HepG2 (cell line): ENCODE measurements around the gene RMI2. TPM values are rescaled to one million over a fixed set of nuclear protein-coding genes. Genes with fewer than 3 reads are reported as not detected.
A peak's percentile ranks its signal among the peaks of the same experiment; 100 is the strongest.

Source experiments
- ATAC-seq: fragments of 200-7000 bp; cut with Tn5 transposase; 3 replicates; pipeline ENCODE4 v1.9.1; 2020; ENCODE audit warnings: mild to moderate bottlenecking, moderate library complexity
- BruUV-seq: library from RNA; stranded (reverse); fragments of 400-500 nt; replicated peaks from 2 replicates; lab custom pipeline; 2021; lab: Mats Ljungman, UMichigan
- CTCF ChIA-PET: fragments of 300-600 bp; formaldehyde crosslinking; extraction: SDS; loops from one replicate; lab custom pipeline; 2021; ENCODE audit warnings: low total read pairs, inconsistent platforms, low intra/inter-chr PET ratio; lab: Yijun Ruan, JAX
- POLR2A ChIA-PET: fragments of 350-600 bp; sonication (Branson Sonifier 250); formaldehyde crosslinking; loops from one replicate; lab custom pipeline; 2020; ENCODE audit warnings: antibody characterized with exemption, inconsistent platforms; lab: Yijun Ruan, JAX
- DNase-seq: peaks from one replicate; pipeline ENCODE4 v3.0.0-alpha.2; 2015; ENCODE audit warnings: low spot score
- FAIRE-seq: peaks from 3 replicates; lab custom pipeline; 2011; peaks lifted over from hg19 to GRCh38; lab: Jason Lieb, UNC
- H2AFZ ChIP-seq: one replicate; pipeline ENCODE4 v1.6.1; 2011; ENCODE audit warnings: low read length, inconsistent platforms
- H3K27ac ChIP-seq: fragments of 300-600 bp; 3 replicates; pipeline ENCODE4 v1.8.0; 2011; ENCODE audit warnings: mixed run types, mild to moderate bottlenecking, mixed read lengths, low read length, inconsistent platforms; ENCODE audit not compliant: insufficient read depth; ENCODE audit errors: extremely low read length
- H3K27me3 ChIP-seq, 2 experiments: fragments of 200-600 bp in 1 of 2; 2 replicates in 1 of 2; 3 replicates in 1 of 2; pipeline versions ENCODE4 v1.6.0 to v1.8.0; 2011; ENCODE audit warnings: low read length in 2 of 2, mild to moderate bottlenecking in 2 of 2, moderate library complexity in 2 of 2, inconsistent platforms in 1 of 2; ENCODE audit not compliant: insufficient read depth in 2 of 2, control insufficient read depth in 1 of 2
- H3K36me3 ChIP-seq, 2 experiments: fragments of 200-600 bp in 1 of 2; replicated peaks in 1 of 2; 2 replicates in 1 of 2; 3 replicates in 1 of 2; pipeline versions ENCODE4 v1.5.1 to v1.8.0; 2011; ENCODE audit warnings: low read length in 2 of 2, inconsistent platforms in 1 of 2; ENCODE audit not compliant: insufficient read depth in 2 of 2, control insufficient read depth in 1 of 2
- H3K4me1 ChIP-seq: 2 replicates; pipeline ENCODE4 v1.5.1; 2012; ENCODE audit warnings: low read length, inconsistent platforms; ENCODE audit not compliant: insufficient read depth
- H3K4me2 ChIP-seq: 2 replicates; pipeline ENCODE4 v1.6.0; 2011; ENCODE audit warnings: low read depth, low read length, inconsistent platforms
- H3K4me3 ChIP-seq, 3 experiments: fragments of 200-600 bp in 1 of 3; sonication (generic), shearing (Covaris generic) in 1 of 3; replicated peaks in 1 of 3; 2 replicates each; pipeline ENCODE4 v1.5.1; 2011 to 2016; ENCODE audit warnings: low read length in 3 of 3, inconsistent platforms in 2 of 3, low read depth in 2 of 3, mild to moderate bottlenecking in 2 of 3, control low read depth in 1 of 3, mixed read lengths in 1 of 3; ENCODE audit not compliant: insufficient read depth in 1 of 3
- H3K79me2 ChIP-seq: one replicate; pipeline ENCODE4 v1.6.1; 2011; ENCODE audit warnings: low read length, inconsistent platforms; ENCODE audit not compliant: insufficient read depth
- H3K9ac ChIP-seq: 2 replicates; pipeline ENCODE4 v1.6.0; 2011; ENCODE audit warnings: mild to moderate bottlenecking, low read depth, low read length, inconsistent platforms; ENCODE audit not compliant: insufficient read depth
- H3K9me3 ChIP-seq: 2 replicates; pipeline ENCODE4 v1.5.1; 2012; ENCODE audit warnings: mild to moderate bottlenecking, low read length
- H4K20me1 ChIP-seq: 2 replicates; pipeline ENCODE4 v1.6.0; 2011; ENCODE audit warnings: inconsistent platforms, mild to moderate bottlenecking, low read length, moderate library complexity; ENCODE audit not compliant: insufficient read depth
- ARNTL ChIP-seq: sonication (generic); formaldehyde crosslinking; IDR thresholded peaks from 2 replicates; pipeline ENCODE4 v1.4.0; 2020; ENCODE audit warnings: mild to moderate bottlenecking, missing genetic modification reagents
- BCLAF1 ChIP-seq: fragments of 450-650 bp; IDR thresholded peaks from 2 replicates; pipeline ENCODE4 v1.6.1; 2017; ENCODE audit warnings: mild to moderate bottlenecking
- DNMT1 ChIP-seq: sonication (generic); formaldehyde crosslinking; IDR thresholded peaks from 2 replicates; pipeline ENCODE4 v1.5.1; 2020; ENCODE audit warnings: mild to moderate bottlenecking, missing genetic modification reagents
- ERF ChIP-seq: IDR thresholded peaks from 2 replicates; pipeline ENCODE4 v1.6.1; 2018; ENCODE audit warnings: missing biosample characterization, missing genetic modification reagents
- ISX ChIP-seq: sonication (generic); formaldehyde crosslinking; conservative IDR thresholded peaks from 2 replicates; pipeline ENCODE4 v1.5.0; 2020; ENCODE audit warnings: missing genetic modification reagents
- JARID2 ChIP-seq: sonication (generic); formaldehyde crosslinking; IDR thresholded peaks from 2 replicates; pipeline ENCODE4 v1.8.1; 2023; ENCODE audit warnings: missing genetic modification reagents, inconsistent platforms; ENCODE audit not compliant: insufficient replicate concordance
- NFIB ChIP-seq: sonication (generic); formaldehyde crosslinking; IDR thresholded peaks from 2 replicates; pipeline ENCODE4 v1.9.0; 2021; ENCODE audit warnings: missing genetic modification reagents, mild to moderate bottlenecking, borderline replicate concordance
- NR2F6 ChIP-seq, 2 experiments: IDR thresholded peaks; 2 replicates each; pipeline ENCODE4 v1.6.1; 2016; ENCODE audit warnings: antibody characterized with exemption in 1 of 2, mild to moderate bottlenecking in 1 of 2
- PHF8 ChIP-seq: sonication (generic); formaldehyde crosslinking; IDR thresholded peaks from 2 replicates; pipeline ENCODE4 v1.5.0; 2020; ENCODE audit warnings: missing genetic modification reagents
- SALL2 ChIP-seq: sonication (generic); formaldehyde crosslinking; IDR thresholded peaks from 2 replicates; pipeline ENCODE4 v1.8.1; 2023; ENCODE audit warnings: mild to moderate bottlenecking, missing genetic modification reagents, inconsistent platforms
- TBX3 ChIP-seq: fragments of 450-650 bp; IDR thresholded peaks from 2 replicates; pipeline ENCODE4 v1.6.1; 2017; ENCODE audit warnings: antibody characterized with exemption, mild to moderate bottlenecking, inconsistent platforms, borderline replicate concordance
- ZC3H13 ChIP-seq: sonication (generic); formaldehyde crosslinking; IDR thresholded peaks from 2 replicates; pipeline ENCODE4 v1.8.1; 2023; ENCODE audit warnings: mild to moderate bottlenecking, missing genetic modification reagents, moderate library complexity
- ZFX ChIP-seq: sonication (generic); formaldehyde crosslinking; IDR thresholded peaks from 2 replicates; pipeline ENCODE4 v1.4.0; 2020; ENCODE audit warnings: mild to moderate bottlenecking, low read depth, missing genetic modification reagents, moderate library complexity
- ZMYM4 ChIP-seq: sonication (generic); formaldehyde crosslinking; IDR thresholded peaks from 2 replicates; pipeline ENCODE4 v1.8.1; 2023; ENCODE audit warnings: mild to moderate bottlenecking, missing genetic modification reagents
- ZNF136 ChIP-seq: sonication (generic); formaldehyde crosslinking; IDR thresholded peaks from 2 replicates; pipeline ENCODE4 v1.8.1; 2022; ENCODE audit warnings: low read depth, mild to moderate bottlenecking, moderate library complexity, missing genetic modification reagents
- ZNF292 ChIP-seq: sonication (generic); formaldehyde crosslinking; IDR thresholded peaks from 2 replicates; pipeline ENCODE4 v1.8.1; 2022; ENCODE audit warnings: mild to moderate bottlenecking, low read depth, missing genetic modification reagents, borderline replicate concordance
- ZNF296 ChIP-seq: sonication (generic); formaldehyde crosslinking; conservative IDR thresholded peaks from 2 replicates; pipeline ENCODE4 v1.5.0; 2020; ENCODE audit warnings: mild to moderate bottlenecking, missing genetic modification reagents
- ZNF329 ChIP-seq: sonication (generic); formaldehyde crosslinking; IDR thresholded peaks from 2 replicates; pipeline ENCODE4 v1.9.0; 2021; ENCODE audit warnings: low read depth, mild to moderate bottlenecking, missing genetic modification reagents
- ZNF563 ChIP-seq: sonication (generic); formaldehyde crosslinking; IDR thresholded peaks from 2 replicates; pipeline ENCODE4 v1.8.0; 2022; ENCODE audit warnings: mild to moderate bottlenecking, moderate library complexity, missing genetic modification reagents
- ZNF597 ChIP-seq: sonication (generic); formaldehyde crosslinking; IDR thresholded peaks from 2 replicates; pipeline ENCODE4 v1.5.0; 2020; ENCODE audit warnings: missing genetic modification reagents
- ZNF674 ChIP-seq: sonication (generic); formaldehyde crosslinking; IDR thresholded peaks from 2 replicates; pipeline ENCODE4 v1.5.0; 2020; ENCODE audit warnings: low read depth, mild to moderate bottlenecking, missing genetic modification reagents
- ZNF777 ChIP-seq: sonication (generic); formaldehyde crosslinking; IDR thresholded peaks from 2 replicates; pipeline ENCODE4 v1.4.0; 2020; ENCODE audit warnings: missing genetic modification reagents
- WGBS: methylation state at CpG from one replicate; pipeline ENCODE4 v1.1.6; 2017; ENCODE audit warnings: low lambda C conversion rate; 5-methylcytosine and 5-hydroxymethylcytosine counted together
- in situ Hi-C: cut with HindIII; loops from 2 replicates; pipeline ENCODE4 v1.10.0; 2017; ENCODE audit warnings: low pct_unique_long_range_greater_than_20kb; ENCODE audit not compliant: extremely low pct_ligation_motif_present
- intact Hi-C: fragments of 100-400 bp; cut with micrococcal nuclease; formaldehyde crosslinking; loops from one replicate; pipeline ENCODE4 v1.10.0; 2022; ENCODE audit not compliant: unreplicated experiment
- polyA plus RNA-seq, 8 experiments: library from polyadenylated mRNA; depleted of rRNA in 3 of 8; stranded (reverse) in 7 of 8; unstranded in 1 of 8; fragments of >200 nt; fragmentation: Illumina TruSeq in 4 of 8; extraction: Trizol in 4 of 8; gene quantifications; 2 replicates each; pipeline versions ENCODE4 v1.2.1 to v1.2.3, GENCODE V29; 2011 to 2016; ENCODE audit warnings: low read depth in 4 of 8, missing spikeins in 1 of 8, mixed read lengths in 1 of 8; ENCODE audit not compliant: insufficient read depth in 1 of 8
- total RNA-seq, 5 experiments: library from RNA; depleted of rRNA; stranded (reverse); fragments of >200 nt; fragmentation: Illumina TruSeq; extraction: Trizol; gene quantifications; 2 replicates each; pipeline ENCODE4 v1.2.3, GENCODE V29; 2016; ENCODE audit warnings: low read depth in 1 of 5

RMI2 gene
- total and polyA plus RNA-seq, 2 of the 13 experiments (the other 11 are each of a cell fraction or from before 2014, with no cell fraction given) = 24.5 to 55.7 TPM

- Histone ChIP-seq H3K36me3 (no peaks in the 10 kb centered on the region), H3K4me3 (no peak overlapping the region), H3K4me1 (peaks cover 19% of the 10 kb centered on the region), H4K20me1 (no peaks in the 10 kb centered on the region), H3K9me3 (no peaks in the 10 kb centered on the region), H3K4me2 (no peak overlapping the region), H3K79me2 (no peaks in the 10 kb centered on the region), H2AFZ (no peak overlapping the region), H3K27ac (no peak overlapping the region), H3K9ac (no peak overlapping the region), H3K27me3 (no peaks in the 10 kb centered on the region)
- no TSS peak for BruUV-seq
- in situ Hi-C loops (no loop called here), intact Hi-C loops (no loop called here)
- CTCF ChIA-PET = no interaction called here
- FAIRE-seq (no peak), DNase-seq (peak; percentile 60), ATAC-seq (peak; percentile 20)
- POLR2A ChIA-PET = interaction anchor here (2.2 kb wide), 1 partner anchor 63 kb away, joined by 10 read pairs; the partner anchor contains the start of gene SOCS1
- WGBS = 40% methylated on average over 7 of the region's 8 CpGs
- TF ChIP-seq ZFX (CRISPR knock-in tag) (peak; percentile 32; the same call in 1 of the 2 replicates), TBX3 (no peak), BCLAF1 (no peak), DNMT1 (0 out of 2 replicates have a peak, but pooled peaks have one; percentile 43), ZMYM4 (no peak), ARNTL (CRISPR knock-in tag) (no peak), ZNF777 (no peak), ZNF292 (CRISPR knock-in tag) (no peak), SALL2 (CRISPR knock-in tag) (no peak), ZNF674 (CRISPR knock-in tag) (no peak), PHF8 (CRISPR knock-in tag) (no peak), ZC3H13 (CRISPR knock-in tag) (no peak), ZNF329 (CRISPR knock-in tag) (no peak), JARID2 (CRISPR knock-in tag) (no peak), ZNF136 (no peak), ZNF597 (CRISPR knock-in tag) (no peak), ZNF296 (CRISPR knock-in tag) (no peak), ERF (CRISPR knock-in tag) (no peak), ZNF563 (CRISPR knock-in tag) (no peak), ISX (CRISPR knock-in tag) (no peak), NFIB (peak; percentile 78; the same call in 1 of the 2 replicates), NR2F6 (IDR thresholded peaks at IDR 0.05) (no peak), NR2F6 (CRISPR knock-in tag; IDR thresholded peaks at IDR 0.05) (no peak)
Measured at GRCh38 chr16:11319529-11320146, 25.6 kb upstream of the RMI2 start.
